Natural killer cell (primary cell): ENCODE results near the gene WDR46. TPM values are rescaled to one million over a fixed set of nuclear protein-coding genes. Genes with fewer than 3 reads are reported as not detected.
A peak's percentile ranks its signal among the peaks of the same experiment; 100 is the strongest.

Experiments
- ATAC-seq, 3 donors: fragments of 150-1000 bp in 2 of 3; fragments of 200-7000 bp in 1 of 3; cut with Tn5 transposase; 1 replicate in 1 of 3; 2 replicates in 2 of 3; pipeline ENCODE4 v1.10.0; 2021; ENCODE audit warnings: mild to moderate bottlenecking in 2 of 3, moderate library complexity in 2 of 3
- DNase-seq, 2 donors: peaks; one replicate each; pipeline versions ENCODE4 v3.0.0 to v3.0.0-alpha.2; 2013 to 2021; ENCODE audit warnings: mixed read lengths in 1 of 2
- H3K27ac ChIP-seq: one replicate; pipeline ENCODE4 v1.5.1; 2013; ENCODE audit warnings: mild to moderate bottlenecking, low read length
- H3K27me3 ChIP-seq: one replicate; pipeline ENCODE4 v1.6.1; 2013; ENCODE audit warnings: low read length; ENCODE audit not compliant: control insufficient read depth, insufficient read depth
- H3K36me3 ChIP-seq: one replicate; pipeline ENCODE4 v1.6.1; 2013; ENCODE audit warnings: low read length; ENCODE audit not compliant: control insufficient read depth, insufficient read depth
- H3K4me1 ChIP-seq: one replicate; pipeline ENCODE4 v1.6.1; 2013; ENCODE audit warnings: low read length; ENCODE audit not compliant: control insufficient read depth, insufficient read depth
- H3K4me3 ChIP-seq: one replicate; pipeline ENCODE4 v1.5.1; 2013; ENCODE audit warnings: low read length
- H3K9me3 ChIP-seq: one replicate; pipeline ENCODE4 v1.6.1; 2013; ENCODE audit warnings: low read length; ENCODE audit not compliant: control insufficient read depth, insufficient read depth
- H3K27ac Mint-ChIP-seq, 2 donors: one replicate each; pipeline ENCODE4 v1.8.0; 2022; ENCODE audit warnings: mild to moderate bottlenecking in 2 of 2, mixed read lengths in 2 of 2, moderate library complexity in 1 of 2
- H3K27me3 Mint-ChIP-seq, 2 donors: one replicate each; pipeline ENCODE4 v1.8.0; 2022; ENCODE audit warnings: low read depth in 2 of 2, mixed read lengths in 2 of 2
- H3K36me3 Mint-ChIP-seq: one replicate; pipeline ENCODE4 v1.8.0; 2022; ENCODE audit warnings: mixed read lengths
- H3K4me1 Mint-ChIP-seq, 2 donors: one replicate each; pipeline ENCODE4 v1.8.0; 2022; ENCODE audit warnings: mixed read lengths in 2 of 2
- H3K4me3 Mint-ChIP-seq: one replicate; pipeline ENCODE4 v1.8.0; 2022; ENCODE audit warnings: mild to moderate bottlenecking, moderate library complexity, mixed read lengths
- H3K9me3 Mint-ChIP-seq, 2 donors: one replicate each; pipeline ENCODE4 v1.8.0; 2022; ENCODE audit warnings: mixed read lengths in 2 of 2
- CTCF ChIP-seq: fragments of 200-600 bp; IDR thresholded peaks from one replicate; pipeline ENCODE4 v1.8.0; 2022; ENCODE audit warnings: antibody characterized with exemption
- WGBS: methylation state at CpG from one replicate; pipeline ENCODE4 v1.1.7; 2013; ENCODE audit warnings: missing lambda C conversion rate; ENCODE audit not compliant: insufficient coverage; 5-methylcytosine and 5-hydroxymethylcytosine counted together
- intact Hi-C: fragments of 100-400 bp; cut with micrococcal nuclease; formaldehyde crosslinking; loops from one replicate; pipeline ENCODE4 v1.14.2; 2022
- total RNA-seq, 4 donors: library from RNA; stranded (reverse); fragments of 120-200 nt in 1 of 4; gene quantifications; one replicate each; pipeline versions ENCODE4 v1.2.3 to v1.2.4, GENCODE V29; 2013 to 2022

The WDR46 gene
- total RNA-seq, 3 donors from 2014 or later (not counting 1 experiment from before 2014, with no cell fraction given) = 33.6 to 56.3 (median 47.0) TPM

DNA sequence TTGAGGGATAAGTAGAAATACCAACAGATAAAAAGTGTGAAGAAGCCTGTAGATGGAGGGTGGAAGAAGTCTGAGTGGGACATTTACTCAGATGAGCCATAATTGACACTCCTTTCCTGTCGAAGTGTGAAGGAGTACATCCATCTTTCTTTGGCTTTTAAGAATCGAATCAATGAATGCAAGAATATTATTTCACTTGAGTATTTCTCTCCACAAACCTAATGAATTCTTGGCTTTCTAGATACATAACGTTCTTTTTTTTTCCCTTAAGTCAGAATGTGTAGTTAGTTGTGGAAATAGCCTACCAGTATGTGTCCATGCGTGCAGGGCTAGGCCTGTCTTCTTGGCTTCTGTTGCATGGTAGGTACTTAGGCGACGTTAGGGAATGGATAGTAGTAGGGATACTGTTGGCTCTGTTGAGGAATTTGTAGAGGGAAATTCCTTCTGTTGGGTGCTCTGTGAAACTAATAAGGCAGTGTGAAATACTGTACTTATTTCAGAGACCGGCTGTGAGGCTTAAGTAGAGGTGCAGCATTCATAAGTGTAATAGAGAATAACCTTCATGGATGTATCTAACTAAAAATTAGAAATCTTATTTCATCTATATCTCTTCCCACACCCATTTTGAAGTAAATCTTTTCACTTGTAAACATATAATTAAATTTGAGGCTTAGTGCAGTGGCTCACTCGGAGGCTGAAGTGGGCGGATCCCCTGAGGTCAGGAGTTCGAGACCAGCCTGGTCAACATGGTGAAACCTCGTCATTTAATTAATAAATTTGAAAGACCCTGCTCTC, 15.7 kb downstream of the WDR46 start:
- ATAC-seq = no peak
- H3K9me3 ChIP-seq = no peaks in the 10 kb centered on the region
- no peak for DNase-seq
- Mint-ChIP-seq H3K27me3 (no peaks in the 10 kb centered on the region), H3K9me3 (no peaks in the 10 kb centered on the region), H3K4me1 (peaks cover 70 to 71% of the 10 kb centered on the region in 2 donors), H3K27ac (peak overlapping the region; percentile 97 to 98), H3K36me3 (peaks cover 7% of the 10 kb centered on the region), H3K4me3 (peak overlapping the region; percentile 96)
- intact Hi-C loops = loop anchor here (2.0 kb wide), 1 partner anchor 65 kb away; the partner anchor contains the start of gene RING1
- no peak for TF ChIP-seq CTCF
- no peak overlapping the region for H3K4me3 ChIP-seq
- WGBS = 67% methylated on average over 9 of the region's 11 CpGs
- peak overlapping the region; percentile 89 for H3K27ac ChIP-seq
- H3K27me3 ChIP-seq = no peaks in the 10 kb centered on the region
- peaks cover 42% of the 10 kb centered on the region for H3K36me3 ChIP-seq
- peaks cover 52% of the 10 kb centered on the region for H3K4me1 ChIP-seq

DNA sequence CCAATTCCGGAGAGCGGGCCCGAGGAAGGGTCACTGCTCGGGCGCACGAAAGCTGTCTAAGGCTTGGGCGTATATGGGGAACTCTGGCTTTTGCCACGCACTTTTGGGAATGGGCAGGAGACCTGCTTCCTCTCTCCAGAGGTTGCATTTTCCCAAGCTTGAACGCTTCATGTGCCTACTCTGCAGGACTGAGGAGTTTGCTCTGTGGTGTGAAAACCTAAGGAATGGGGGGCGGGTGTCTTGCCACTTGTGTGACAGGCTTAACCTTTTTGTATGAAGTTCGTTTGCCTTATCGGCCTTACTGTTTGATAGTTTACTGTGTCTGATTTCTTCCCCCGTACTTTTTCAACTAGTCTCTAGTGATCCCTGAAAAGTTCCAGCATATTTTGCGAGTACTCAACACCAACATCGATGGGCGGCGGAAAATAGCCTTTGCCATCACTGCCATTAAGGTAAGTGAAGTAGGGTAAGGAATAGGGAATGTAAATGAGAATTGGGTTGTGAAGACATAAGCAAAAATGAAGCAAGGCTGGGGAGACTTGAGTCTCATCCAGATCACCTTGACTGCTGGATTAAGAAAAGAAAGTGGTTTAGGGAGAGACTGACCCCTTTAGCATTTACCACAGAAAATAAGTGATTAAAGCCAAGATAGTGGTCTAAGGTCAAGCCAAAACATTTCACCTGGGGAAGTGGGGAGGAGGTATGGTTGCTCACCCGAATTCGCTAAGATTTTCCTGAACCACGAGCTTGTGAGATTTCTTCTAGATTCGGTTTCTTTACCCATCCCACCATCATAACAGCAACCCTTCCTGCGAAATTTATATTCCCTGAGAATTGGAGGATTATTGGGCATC, 16.5 kb downstream of the WDR46 start:
- no peak for TF ChIP-seq CTCF
- intact Hi-C loops = loop anchor here (1.0 to 2.0 kb wide), 2 partner anchors 17 to 64 kb away; partner anchors contain the start of genes PFDN6, RING1 and WDR46
- ATAC-seq (peak in 2 of 3 donors; percentile 1 to 2), DNase-seq (no peak)
- Histone ChIP-seq H3K9me3 (no peaks in the 10 kb centered on the region), H3K27ac (peak overlapping the region; percentile 89), H3K27me3 (no peaks in the 10 kb centered on the region), H3K36me3 (peaks cover 50% of the 10 kb centered on the region), H3K4me1 (peaks cover 44% of the 10 kb centered on the region), H3K4me3 (peak overlapping the region; percentile 71)
- Mint-ChIP-seq H3K27ac (peak overlapping the region; percentile 97 to 98), H3K4me3 (peak overlapping the region; percentile 96), H3K4me1 (peaks cover 62 to 66% of the 10 kb centered on the region in 2 donors), H3K9me3 (no peaks in the 10 kb centered on the region), H3K36me3 (peaks cover 13% of the 10 kb centered on the region), H3K27me3 (no peaks in the 10 kb centered on the region)
- 7% methylated on average over 17 of the region's 22 CpGs for WGBS

GRCh38 chr6:33271468-33272274, 17.4 kb downstream of the WDR46 start, which contains the start of the genes RPS18 and VPS52:
Gene RPS18 (plus strand): TSS chr6:33272075. CDS start chr6:33272120, 45 bp downstream.
Gene VPS52 (minus strand): TSS chr6:33271876. CDS start chr6:33271675, 201 bp downstream.
- intact Hi-C loops = loop anchor here (1.0 to 2.0 kb wide), 3 partner anchors 18 to 63 kb away; partner anchors contain the start of genes PFDN6, RING1 and WDR46
- TF ChIP-seq CTCF = no peak
- WGBS = under 1% methylated on average over 48 of the region's 48 CpGs
- H3K36me3 Mint-ChIP-seq = peaks cover 17% of the 10 kb centered on the region
- H3K27me3 Mint-ChIP-seq = no peaks in the 10 kb centered on the region
- H3K4me3 Mint-ChIP-seq = peak within 1 kb of the TSS; percentile 96
- Histone ChIP-seq H3K9me3 (no peaks in the 10 kb centered on the region), H3K4me3 (peak within 1 kb of the TSS; percentile 71), H3K4me1 (peaks cover 40% of the 10 kb centered on the region), H3K27ac (peak within 1 kb of the TSS; percentile 89), H3K36me3 (peaks cover 58% of the 10 kb centered on the region), H3K27me3 (no peaks in the 10 kb centered on the region)
- peak; percentile 86 to 95 (median 91) for ATAC-seq
- H3K9me3 Mint-ChIP-seq = no peaks in the 10 kb centered on the region
- H3K27ac Mint-ChIP-seq = peak within 1 kb of the TSS; percentile 97 to 98
- DNase-seq = peak; percentile 83 to 99
- peaks cover 57 to 63% of the 10 kb centered on the region in 2 donors for H3K4me1 Mint-ChIP-seq
